NAMALWA (cell line): ENCODE results near the gene BACE1-AS.
"Not testable (repeated sequence)": the region's sequence is repeated elsewhere in the genome, so short reads cannot be mapped to it uniquely, and the experiment has no call there.

Source experiments
- DNase-seq: peaks from one replicate; pipeline ENCODE4 v3.0.0-alpha.2; 2015; ENCODE audit warnings: low spot score

Gene BACE1-AS

DNA sequence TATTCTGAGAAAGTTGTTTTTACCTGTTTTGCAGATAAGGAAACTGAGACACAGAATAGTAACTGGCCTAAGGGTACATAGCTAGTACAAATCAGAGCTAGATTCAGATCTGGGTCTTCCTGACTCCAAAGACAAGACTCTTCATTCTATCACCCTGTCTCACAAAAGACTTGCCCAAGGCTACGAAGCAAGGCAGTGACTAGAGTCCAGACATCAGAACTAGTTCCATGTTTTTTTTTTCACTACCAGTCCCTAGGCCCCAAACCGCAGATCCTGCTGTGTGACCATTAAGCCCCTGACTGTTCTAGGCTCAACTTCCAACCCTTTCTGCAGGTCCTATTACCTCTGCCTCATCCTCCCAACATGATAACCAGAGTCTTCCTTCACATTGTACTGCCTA, 1.5 kb downstream of the BACE1-AS start:
- DNase-seq: no peak

DNA sequence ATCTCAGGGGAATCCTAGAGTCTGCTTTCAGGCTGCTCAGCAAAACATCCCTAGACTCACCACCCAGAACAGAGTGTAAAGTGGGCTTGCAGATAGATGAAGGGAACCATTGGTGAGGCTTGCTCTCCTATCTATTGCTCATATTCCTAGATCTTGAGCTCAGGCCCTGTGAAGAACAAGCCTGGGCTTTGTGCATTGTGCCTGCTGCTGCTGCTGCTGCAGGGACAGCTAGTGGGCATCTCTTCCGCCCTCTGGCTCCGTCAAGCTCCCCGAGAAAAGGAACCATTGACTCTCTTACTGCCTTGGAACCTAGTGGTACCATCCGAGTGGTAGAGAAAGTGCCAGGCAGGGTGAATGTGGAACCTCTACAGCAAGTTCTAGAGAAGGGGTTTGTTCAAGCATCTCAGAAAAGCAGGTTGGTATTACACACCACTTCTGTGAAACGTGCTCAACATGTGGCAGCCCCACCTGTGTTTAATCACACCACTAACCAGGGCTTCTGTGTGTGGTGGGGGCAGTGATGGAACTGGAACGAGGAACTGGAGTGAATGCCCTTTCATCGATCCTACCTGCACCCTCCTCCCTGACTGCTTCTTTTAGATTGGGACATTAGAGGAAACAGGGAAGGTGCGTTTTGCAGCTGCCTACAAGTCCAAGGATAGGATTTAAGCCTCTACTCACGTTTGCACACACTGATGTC, 4.4 kb downstream of the BACE1-AS start:
- no peak for DNase-seq

DNA sequence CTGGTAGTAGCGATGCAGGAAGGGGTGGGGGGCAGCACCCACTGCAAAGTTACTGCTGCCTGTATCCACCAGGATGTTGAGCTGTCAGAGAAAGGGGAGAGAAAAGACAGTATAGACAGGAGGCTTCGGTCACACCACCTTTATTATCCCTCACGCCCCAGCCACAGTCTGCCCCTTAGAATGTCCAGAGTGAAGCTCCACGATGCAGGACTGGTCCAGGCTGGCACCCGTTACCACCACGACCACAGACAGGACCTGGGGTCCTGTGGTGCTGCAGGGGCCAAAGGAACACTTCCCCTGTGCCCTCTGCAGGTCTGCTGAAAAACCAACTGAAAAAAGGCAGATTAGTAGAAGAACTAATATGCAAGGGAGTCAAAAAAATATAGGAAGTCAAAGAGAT, 5.7 kb downstream of the BACE1-AS start:
- DNase-seq: no peak

DNA sequence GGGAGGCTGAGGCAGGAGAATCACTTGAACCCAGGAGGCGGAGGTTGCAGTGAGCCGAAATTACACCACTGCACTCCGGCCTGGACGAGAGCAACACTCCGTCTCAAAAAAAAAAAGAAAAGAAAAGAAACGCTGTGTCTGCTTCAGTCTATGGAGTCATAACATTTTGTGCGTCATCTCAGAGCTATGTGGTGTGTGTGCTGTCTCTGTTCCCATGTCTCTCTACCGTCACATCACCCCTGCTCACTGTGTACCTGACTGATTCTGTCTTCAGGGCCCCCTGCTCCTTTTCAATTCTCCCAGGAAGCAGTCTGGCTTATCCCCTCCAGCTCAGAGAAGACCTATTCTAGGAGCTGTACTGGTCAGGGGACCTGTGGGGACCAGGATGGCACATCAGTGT, 7.0 kb downstream of the BACE1-AS start:
- no peak for DNase-seq

DNA sequence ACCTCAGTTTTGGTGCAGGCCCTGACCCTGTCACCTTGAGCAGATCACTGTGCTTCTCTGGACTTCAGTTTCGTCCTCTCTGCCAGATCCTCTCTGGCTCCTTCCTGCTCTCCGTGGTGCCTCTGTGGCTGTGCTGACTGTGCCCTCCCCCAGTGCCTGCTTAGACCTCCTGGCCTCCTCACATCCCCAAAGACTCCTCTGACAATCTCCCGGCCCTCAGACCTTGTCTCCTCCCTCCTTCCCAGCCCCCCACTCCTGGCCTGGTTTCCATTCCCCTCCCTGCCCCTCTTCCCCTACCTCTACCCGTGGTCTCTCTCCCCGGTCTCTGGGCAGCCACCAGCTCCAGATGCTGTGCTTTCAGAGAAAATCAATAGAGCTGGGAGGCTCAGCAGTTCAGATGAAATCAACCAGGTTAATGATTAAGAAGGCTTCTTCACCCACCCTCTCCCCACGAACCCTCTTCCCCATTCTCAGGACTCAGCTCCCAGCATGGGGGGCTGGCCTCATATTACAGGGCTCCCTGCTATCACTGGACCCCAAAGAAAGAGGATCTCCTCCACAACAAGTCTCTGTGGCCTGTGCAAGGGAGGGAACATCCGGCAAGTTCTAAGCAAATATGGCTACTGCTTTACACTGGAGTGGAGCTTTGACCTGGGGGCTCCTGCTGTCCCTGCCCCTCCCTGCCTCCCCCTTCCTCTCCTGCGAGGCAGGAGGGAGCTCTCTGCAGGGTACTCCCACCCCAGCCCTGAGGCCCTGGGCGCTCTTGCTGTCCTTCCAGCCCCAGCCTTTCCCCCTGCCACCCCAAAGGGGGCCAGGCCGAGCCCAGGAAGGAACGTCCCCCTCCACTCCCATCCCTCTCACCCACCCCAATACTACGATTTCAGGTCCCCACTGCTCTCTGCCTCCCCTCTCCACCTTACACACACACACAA, 8.5 kb downstream of the BACE1-AS start:
- DNase-seq: no peak

DNA sequence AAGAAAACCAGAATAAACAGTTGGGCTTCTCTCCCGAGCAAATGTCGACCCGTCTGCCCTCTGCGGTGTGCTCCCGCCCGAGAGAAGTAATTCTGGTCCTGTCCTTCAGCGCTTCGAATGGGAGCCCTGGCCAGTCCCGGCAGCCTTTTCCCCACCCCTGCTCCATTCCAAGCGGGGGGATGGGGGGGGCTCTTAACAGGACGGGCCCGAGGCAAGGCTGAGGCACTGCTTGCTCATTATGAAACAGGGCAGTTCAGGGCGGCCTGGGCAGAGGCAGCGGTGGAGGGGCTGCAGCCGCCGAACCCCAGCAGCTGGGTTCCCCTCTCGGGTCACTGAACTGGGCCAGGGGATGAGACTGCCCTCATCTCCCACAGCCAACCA, 9.1 kb downstream of the BACE1-AS start:
- no peak for DNase-seq

DNA sequence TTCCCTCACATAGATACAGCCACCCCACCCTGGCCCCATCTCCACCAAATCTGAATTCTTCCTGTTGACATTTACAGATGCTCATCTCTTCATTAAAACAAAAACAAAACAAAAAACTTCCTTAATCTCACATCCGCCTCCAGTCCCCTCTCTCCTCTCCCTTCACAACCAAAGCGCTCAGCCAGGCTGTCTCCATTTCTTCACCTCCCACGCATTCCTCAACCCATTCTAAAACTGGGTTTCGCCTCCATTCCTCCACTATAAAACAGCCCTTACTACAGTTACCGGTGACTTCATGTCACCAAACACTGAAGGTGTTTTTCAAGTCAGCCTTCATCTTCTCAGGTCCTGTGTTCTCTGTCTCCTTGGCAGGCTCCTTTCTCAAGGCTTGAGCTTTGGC, 9.6 kb downstream of the BACE1-AS start:
- no peak for DNase-seq

DNA sequence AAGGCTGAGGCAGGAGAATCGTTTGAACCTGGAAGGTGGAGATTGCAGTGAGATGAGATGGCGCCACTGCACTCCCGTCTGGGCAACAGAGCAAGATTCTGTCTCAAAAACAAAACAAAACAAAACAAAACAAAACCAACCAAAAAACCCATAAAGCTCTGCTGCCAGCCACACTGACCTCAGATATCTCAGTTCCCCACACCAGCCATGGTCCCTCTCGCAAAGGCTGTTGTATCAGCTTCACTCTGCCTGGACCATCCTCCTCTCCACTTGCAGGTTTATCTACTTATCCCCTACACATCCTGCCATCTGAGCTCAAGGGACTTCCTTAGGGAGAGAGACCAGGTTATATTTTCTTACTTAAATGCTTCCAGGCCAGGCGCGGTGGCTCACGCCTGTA, 11.1 kb downstream of the BACE1-AS start:
- DNase-seq: no peak

DNA sequence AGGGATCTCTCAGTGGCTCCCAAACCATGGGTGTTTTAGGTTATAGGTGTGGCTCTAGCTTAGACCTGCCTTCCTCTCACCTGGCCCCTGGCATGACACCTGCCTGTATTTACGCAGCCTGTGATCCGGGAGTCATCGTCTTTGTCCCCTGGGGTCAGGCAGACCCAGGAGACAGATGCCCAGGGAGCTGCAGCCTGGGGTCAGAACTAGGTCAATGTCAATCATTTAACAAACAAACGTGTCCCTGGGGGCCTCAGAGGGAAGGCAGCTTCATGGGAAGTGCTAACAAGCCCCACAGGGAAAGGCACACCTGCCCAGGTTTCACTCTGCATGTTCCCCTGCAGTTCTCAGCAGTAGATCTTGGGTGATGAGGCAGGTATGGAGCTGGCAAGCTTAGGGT, 12.0 kb downstream of the BACE1-AS start:
- no peak for DNase-seq

DNA sequence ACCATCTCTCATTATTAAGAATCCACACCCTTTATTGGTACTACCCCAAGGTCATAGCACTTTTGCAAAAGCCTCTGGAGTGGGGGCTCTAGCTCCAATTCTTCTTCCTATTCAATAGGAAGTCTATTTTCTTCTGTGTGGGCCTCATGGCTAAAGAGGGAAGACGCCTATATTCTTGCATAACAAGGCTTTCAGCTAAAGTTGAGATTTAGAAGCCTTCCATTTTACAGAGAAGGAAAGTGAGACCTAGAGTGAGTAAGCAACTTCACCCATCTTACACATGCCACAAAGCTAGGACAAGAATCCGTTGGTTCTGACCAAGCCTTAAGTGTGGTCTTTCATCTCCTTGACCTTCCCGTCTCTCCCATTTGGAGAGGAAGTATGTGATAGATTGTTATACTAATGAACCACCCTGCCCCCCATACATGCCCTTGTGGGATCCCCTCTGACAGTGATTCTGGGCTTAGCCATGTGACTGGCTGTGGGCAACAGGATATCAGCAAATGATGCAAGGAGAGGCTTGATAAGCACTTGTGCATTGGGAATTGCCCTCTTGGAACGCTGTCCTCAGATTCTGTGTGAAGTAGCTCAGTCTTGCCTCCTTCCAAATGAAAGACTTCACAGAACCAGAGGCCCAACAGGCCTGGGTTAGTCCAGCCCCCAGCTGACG, 12.6 kb downstream of the BACE1-AS start:
- DNase-seq: no peak

DNA sequence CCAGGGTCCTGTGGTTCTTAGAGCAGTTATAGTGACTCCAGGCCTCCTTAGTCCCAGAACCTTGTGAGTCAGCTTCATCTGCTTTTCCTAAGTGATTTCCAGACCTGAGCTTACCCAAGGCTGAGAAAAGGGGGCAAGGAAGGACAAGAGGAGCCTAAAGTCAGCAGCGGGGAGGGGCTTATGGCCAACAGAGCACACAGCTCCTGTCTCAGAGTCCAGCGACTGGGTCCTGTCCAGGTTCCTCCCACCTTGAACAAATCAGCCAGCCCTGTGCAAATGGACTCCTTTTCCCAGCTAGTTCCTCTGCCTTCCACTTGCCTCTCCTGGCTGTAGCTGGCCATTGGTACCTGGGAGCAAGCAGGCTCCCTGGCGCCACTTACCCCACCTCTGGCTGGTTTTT, 14.0 kb downstream of the BACE1-AS start:
- no peak for DNase-seq

DNA sequence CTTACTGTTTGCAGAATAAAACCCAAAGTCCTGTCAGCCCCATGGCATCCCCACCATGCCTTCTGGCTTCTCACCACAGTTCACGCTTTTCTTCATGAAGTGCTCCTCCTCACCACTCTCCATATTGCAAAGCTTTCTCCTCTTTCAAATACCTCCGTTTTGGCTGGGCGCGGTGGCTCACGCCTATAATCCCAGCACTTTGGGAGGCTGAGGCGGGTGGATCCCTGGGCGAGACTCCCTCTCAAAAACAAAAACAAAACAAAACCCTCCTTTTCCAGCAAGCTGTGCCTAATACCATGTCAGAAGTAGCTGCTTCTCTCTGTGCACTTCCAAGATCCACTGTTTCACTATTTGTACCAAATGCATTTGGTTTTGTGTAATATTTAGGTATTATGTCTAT, 18.2 kb downstream of the BACE1-AS start:
- no peak for DNase-seq

DNA sequence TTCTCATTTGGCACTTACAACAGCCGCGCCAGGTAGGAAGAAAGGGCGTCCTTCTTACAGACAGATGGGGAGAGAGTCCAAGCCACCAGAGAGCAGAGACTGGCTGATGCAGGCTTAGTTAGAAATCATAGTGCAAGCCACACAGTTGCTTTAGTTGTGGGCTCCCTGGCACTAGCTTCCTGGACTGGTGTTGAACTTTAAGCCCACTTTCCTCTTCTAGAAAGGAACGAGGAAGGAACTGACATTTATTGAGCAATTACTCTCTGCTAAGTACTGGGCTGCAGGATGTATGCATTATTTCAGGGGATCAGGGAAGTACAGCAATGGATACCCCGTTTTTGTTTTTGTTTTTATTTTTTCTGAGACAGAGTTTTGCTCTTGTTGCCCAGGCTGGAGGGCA, 21.9 kb downstream of the BACE1-AS start:
- no peak for DNase-seq

DNA sequence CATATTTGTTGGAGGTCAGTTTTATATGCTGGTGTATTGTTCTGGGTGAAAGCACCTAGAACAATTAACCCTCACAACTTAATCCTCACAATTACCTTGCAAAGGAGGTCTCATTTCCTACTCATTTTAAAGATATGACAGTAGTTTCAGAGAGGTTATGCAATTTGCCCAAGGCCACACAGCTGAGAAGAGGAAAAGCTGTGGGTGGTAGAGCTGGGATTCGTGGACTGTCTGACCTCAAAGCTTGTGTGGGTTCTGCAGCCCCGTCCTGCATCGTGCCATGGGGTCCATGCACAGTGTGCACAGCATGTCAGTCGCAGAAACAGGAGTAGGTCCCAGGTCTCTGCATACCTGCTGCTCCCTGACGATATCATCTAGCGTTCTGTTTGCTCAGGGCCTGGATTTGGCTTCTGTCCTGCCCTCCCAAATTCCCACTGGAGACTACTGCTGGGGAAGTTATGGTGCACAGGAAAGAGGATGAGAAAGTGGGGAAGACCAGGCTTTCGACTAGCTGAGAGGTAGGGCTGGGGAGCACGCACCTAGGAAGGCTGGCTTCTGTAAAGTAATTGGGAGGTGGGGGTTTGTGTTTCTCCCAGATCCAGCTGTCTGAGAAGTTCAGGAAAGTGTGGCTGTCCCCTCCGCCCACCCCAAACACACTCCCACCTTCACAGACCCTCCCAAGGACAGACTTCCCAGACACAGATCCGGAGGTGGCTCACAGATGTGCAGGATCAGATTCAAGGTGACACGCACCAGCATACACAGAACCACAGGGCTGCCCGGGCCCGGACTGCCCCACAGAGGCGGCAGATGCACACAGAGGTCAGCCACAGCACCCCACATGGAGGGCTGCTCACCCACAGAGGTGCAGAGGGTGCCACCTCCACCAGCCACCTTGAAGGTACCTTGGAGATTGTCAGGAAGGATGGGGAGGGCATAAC, 23.0 kb downstream of the BACE1-AS start:
- DNase-seq: no peak

DNA sequence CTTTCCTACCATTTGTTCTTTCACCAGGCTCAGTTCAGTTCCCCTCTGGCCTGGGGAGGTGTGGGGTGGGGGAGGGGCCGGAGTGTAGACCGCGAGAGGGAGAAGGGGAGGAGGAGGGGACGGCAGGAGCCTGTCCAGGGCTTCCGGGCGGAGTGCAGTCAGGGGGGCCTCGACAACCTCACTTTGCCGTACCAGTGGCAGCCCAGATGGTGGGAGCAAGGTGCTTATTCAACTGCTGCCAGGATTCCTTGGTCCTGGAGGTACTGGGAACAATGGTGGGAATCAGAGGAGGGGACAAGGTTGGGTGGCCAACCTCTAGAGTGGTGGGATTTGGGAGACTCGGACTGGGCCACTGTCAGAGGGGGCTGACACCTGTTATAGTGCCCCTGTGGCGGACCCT, 23.7 kb downstream of the BACE1-AS start:
- no peak for DNase-seq

DNA sequence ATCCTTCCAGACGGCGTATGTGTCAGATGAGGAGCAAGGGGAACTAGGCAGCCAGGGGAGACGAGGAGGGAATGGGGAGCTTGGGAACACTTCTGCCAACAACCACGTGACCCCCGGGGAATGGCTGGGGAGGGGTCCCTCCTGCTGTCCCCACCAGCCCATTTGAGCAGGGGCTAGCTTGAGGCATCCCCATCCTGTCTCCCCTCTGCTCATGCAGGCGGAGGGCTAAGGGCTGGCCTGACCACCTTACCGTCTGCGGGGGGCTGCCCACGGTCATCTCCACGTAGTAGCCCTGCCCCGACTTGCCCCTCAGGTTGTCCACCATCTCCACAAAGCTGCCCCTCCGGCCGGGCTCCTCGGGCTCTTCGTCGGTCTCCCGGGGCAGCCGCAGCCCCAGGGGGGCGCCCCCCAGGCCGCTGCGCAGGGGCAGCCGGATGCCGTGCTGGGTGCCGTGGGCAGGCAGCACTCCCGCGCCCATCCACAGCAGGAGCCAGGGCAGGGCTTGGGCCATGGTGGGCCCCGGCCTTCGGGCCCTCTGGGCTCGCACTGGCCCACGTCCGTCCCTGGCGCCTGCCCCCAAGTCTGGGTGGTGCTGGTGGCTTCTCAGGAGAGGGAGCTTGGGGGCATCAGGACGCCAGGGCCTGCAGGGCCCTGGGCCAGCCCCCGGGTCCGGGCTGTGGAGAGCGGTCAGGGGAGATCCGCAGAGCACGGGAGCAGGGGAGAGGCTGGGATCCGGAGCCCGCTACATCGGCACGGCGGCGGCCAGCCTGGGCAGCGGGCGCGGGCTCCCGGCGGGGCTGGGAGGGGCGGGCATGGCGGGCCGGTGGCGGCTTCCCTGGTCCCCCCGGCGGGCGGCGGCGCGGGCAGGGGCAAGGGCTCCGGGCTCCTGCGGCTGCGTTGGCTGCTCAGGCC, 24.4 kb downstream of the BACE1-AS start:
- DNase-seq: no peak

DNA sequence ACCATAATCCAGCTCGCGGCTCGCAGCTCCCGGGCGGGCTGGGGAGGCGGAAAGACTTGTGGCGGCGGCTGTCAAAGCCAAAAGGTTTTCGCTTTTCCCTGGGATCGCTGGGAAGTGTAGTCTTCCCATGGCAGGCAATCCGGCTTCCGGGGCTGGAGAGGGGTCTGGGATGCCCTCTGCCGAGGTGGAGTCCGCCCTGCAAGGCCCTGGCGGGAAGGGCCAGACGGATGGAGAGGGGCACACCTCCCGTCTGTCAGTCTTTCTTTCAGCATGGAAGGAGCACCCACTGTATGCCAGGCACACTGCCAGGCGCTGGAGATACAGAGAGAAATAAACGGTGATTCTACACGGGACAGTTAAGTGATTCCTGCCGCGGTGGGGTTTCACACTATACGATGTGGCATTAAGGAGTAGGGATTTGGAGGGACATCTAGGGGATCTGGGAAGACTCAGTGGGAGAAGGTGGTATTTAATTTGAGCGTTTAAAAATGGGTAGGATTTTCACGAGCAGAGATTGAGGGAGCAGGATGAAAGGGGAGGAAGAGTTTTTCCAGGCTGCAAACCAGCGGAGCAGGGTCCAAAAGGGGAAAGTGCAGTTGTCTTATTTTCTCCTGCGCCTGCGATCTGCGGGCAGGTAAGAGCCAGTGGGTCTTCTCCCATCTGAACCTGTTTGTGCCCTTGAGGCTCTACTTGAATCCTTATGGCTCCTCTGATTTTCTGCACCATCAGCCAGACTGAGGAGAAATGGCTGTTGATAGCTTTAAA, 25.2 kb downstream of the BACE1-AS start, which contains the start of gene BACE1:
Gene BACE1, minus strand, starts transcription at position 60 of the 765 bp plus-strand sequence. CDS start 461 bp downstream, outside the sequence.
- no peak for DNase-seq

DNA sequence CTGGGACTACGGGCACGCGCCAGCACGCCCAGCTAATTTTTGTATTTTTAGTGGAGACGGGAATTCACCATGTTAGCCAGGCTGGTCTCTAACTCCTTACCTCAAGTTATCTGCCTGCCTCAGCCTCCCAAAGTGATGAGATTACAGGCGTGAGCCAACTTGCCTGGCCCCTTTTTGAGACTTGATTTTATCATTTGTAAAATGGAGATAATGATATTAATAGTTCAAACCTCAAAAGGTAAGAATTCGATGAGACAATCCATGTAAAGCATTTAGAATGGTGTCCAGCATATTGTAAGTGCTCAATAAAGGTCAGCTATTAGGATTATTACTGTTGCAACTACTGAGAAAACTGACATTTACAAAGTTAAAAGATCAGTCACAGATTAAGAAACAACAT, 27.6 kb downstream of the BACE1-AS start:
- no peak for DNase-seq

DNA sequence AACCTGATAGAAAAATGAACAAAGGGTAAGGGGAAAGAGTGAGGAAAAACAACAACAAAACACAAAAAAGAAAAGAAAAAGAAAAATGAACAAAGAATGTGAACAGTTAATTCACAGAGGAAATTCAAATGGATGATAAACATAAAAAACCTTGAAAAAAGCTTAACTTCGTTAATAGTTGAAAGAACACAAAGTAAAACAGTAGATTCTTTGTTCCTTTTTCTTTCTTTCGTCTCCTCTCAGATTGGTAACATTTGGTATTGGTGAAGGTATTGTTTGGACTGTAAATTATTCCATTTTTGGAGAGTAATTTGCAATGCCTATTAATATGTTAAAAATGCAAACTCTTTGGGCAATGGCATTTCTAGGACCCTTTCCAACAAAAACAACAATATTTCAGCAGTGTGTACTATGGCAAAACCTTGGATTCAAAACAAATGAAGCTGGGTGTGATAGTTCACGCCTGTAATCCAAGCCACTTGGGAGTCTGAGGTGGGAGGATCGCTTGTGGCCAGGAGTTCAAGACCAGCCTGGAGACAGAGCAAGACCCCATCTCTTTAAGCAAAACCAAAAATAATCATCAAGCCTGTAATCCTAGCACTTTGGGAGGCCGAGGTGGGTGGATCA, 28.2 kb downstream of the BACE1-AS start:
- DNase-seq: no peak

DNA sequence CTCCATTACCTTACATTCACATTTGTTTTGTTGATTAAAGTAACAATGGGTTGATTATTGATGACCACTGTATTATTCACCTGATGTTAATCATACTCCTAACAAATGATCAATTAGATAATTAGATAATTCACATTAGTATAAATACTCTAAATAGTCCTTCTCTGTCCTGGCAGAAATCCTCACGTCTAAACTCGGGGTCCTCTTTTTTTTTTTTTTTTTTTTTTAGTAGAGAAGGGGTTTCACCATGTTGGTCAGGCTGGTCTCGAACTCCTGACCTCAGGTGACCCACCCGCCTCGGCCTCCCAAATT, 36.1 kb downstream of the BACE1-AS start:
- DNase-seq: not testable (repeated sequence)
